Measurements from ENCODE around the gene TMEM181. TPM values are rescaled to one million over a fixed set of nuclear protein-coding genes. Genes with fewer than 3 reads are reported as not detected.

The TMEM181 gene
- polyA plus RNA-seq, 2 of the 4 experiments (the other 2 are of a cell fraction): 11.6 to 21.1 TPM

DNA sequence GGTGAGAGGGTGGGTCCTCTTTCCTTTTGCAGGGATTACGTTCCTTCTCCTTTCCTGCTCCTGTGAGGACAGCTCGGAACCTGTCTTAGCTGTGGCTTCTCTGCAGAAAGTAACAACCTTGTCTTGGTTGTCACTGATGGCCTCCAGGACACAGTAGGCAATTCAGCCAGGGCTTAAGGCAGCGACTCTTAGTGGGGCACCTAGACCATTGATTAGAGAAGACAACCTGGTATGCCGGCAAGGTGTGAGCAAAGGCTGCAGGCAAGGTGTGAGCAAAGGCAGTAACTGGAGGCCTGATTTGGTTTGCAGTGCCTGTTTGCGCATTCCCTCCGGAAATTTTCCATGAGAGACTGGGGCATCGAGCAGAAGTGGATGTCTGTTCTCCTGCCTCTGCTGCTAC, 47.0 kb downstream of the TMEM181 start:
- DNase-seq (ENCODE audit: low read depth in 1 of 2, low spot score in 1 of 2): no peak
- no peak overlapping the region for H3K4me3 ChIP-seq
- ATAC-seq: no peak
- WGBS (ENCODE audit: missing lambda C conversion rate): 98% methylated on average over 5 of the region's 7 CpGs
- CTCF ChIA-PET: interaction anchor here (4.5 to 5.2 kb wide), 2 partner anchors 386 to 393 kb away, joined by 32 to 34 read pairs; no protein-coding TSS in a partner anchor
- H3K27ac ChIP-seq: no peak overlapping the region
- no peak overlapping the region for H3K4me2 ChIP-seq
- no peak for FAIRE-seq
- no peak for TF ChIP-seq POLR2AphosphoS2 (conservative IDR thresholded peaks at IDR 0.05; ENCODE audit: low read length)
- TF ChIP-seq RCOR1 (IDR thresholded peaks at IDR 0.05; ENCODE audit: low read depth, low read length): no peak
- no peak for TF ChIP-seq EP300 (IDR thresholded peaks at IDR 0.05)
- TF ChIP-seq KDM1A (IDR thresholded peaks at IDR 0.05; ENCODE audit: low read depth): no peak
- no peak for TF ChIP-seq MAFK (IDR thresholded peaks at IDR 0.05; ENCODE audit: partially characterized antibody)
- TF ChIP-seq, protein P1, sequence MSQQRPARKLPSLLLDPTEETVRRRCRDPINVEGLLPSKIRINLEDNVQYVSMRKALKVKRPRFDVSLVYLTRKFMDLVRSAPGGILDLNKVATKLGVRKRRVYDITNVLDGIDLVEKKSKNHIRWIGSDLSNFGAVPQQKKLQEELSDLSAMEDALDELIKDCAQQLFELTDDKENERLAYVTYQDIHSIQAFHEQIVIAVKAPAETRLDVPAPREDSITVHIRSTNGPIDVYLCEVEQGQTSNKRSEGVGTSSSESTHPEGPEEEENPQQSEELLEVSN (IDR thresholded peaks at IDR 0.05; ENCODE audit: borderline replicate concordance, low read depth): no peak
- TF ChIP-seq POLR2A (IDR thresholded peaks at IDR 0.05; ENCODE audit: low read length): no peak
- TF ChIP-seq ZC3H11A (IDR thresholded peaks at IDR 0.05): no peak
- TF ChIP-seq GATA3 (IDR thresholded peaks at IDR 0.05; ENCODE audit: borderline replicate concordance): no peak
- TF ChIP-seq, protein P2, sequence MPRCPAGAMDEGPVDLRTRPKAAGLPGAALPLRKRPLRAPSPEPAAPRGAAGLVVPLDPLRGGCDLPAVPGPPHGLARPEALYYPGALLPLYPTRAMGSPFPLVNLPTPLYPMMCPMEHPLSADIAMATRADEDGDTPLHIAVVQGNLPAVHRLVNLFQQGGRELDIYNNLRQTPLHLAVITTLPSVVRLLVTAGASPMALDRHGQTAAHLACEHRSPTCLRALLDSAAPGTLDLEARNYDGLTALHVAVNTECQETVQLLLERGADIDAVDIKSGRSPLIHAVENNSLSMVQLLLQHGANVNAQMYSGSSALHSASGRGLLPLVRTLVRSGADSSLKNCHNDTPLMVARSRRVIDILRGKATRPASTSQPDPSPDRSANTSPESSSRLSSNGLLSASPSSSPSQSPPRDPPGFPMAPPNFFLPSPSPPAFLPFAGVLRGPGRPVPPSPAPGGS (IDR thresholded peaks at IDR 0.05): no peak
- TF ChIP-seq, protein P3, sequence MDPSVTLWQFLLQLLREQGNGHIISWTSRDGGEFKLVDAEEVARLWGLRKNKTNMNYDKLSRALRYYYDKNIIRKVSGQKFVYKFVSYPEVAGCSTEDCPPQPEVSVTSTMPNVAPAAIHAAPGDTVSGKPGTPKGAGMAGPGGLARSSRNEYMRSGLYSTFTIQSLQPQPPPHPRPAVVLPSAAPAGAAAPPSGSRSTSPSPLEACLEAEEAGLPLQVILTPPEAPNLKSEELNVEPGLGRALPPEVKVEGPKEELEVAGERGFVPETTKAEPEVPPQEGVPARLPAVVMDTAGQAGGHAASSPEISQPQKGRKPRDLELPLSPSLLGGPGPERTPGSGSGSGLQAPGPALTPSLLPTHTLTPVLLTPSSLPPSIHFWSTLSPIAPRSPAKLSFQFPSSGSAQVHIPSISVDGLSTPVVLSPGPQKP (IDR thresholded peaks at IDR 0.05; ENCODE audit: low read depth, low read length): no peak
- POLR2A ChIA-PET: no interaction called here
- H3K4me1 ChIP-seq: no peaks in the 10 kb centered on the region
- no peaks in the 10 kb centered on the region for H3K9me3 ChIP-seq

DNA sequence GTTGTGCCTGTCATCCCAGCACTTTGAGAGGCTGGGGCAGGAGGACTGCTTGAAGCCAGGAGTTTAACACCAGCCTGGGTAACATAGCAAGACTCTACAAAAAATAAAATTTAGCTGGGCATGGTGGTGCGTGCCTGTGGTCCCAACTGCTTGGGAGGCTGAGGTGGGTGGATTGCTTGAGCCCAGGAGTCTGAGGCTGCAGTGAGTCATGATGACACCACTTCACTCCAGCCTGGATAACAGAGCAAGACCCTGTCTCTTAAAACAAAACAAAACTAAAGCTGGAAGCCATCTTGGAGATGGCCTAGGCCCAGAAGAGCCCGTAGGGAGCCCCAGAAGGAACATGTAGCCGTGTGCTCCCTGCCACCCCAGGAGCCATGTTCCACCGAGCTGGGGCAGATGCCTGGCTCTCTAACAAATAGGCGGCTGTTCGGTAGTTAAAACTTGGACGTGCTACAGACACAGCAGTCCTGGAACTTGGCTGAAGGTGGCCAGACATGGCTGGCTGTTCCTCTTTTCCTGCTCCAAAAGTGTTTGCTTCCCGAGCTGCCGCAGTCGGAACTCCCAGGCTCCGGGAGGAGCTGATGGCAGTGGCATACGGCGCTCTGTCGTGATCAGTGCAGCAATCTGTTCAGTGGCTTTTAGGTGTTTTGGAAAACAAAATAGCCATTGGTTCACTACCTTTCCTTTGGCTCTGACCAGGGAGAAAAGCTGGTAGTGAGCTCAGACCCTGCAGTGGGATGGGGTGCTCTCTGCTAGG, 47.7 kb downstream of the TMEM181 start:
- no peak for FAIRE-seq

DNA sequence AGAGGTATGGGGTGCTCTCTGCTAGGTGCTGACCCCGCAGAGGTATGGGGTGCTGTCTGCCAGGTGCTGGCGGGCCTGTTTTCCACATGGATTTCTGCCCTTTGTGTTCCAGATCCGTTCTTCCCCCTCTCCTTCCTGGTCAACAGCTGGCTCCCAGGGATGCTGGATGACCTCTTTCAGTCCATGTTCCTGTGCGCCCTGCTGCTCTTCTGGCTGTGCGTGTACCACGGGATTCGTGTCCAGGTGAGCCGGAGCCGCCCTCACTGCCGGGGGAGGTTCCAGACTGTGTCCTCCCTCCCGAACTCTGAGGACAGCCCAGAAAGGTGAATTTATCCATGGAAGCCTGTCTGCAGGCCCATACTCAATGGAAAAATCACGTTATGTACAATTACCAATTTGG, 48.3 kb downstream of the TMEM181 start:
- Histone ChIP-seq H3K4me2 (no peak overlapping the region), H3K27ac (no peak overlapping the region), H3K4me3 (no peak overlapping the region), H3K9me3 (no peaks in the 10 kb centered on the region), H3K4me1 (no peaks in the 10 kb centered on the region)
- POLR2A ChIA-PET: no interaction called here
- CTCF ChIA-PET: interaction anchor here (1.2 to 4.5 kb wide), 2 partner anchors 13 to 394 kb away, joined by 3 to 32 read pairs; no protein-coding TSS in a partner anchor
- DNase-seq (ENCODE audit: low read depth in 1 of 2, low spot score in 1 of 2) (no peak), FAIRE-seq (no peak), ATAC-seq (no peak)
- WGBS (ENCODE audit: missing lambda C conversion rate): 91% methylated on average over 11 of the region's 12 CpGs
- TF ChIP-seq, protein P1 (IDR thresholded peaks at IDR 0.05; ENCODE audit: borderline replicate concordance, low read depth): no peak
- TF ChIP-seq SREBF2 (IDR thresholded peaks at IDR 0.05) (no peak), CEBPB (IDR thresholded peaks at IDR 0.05) (no peak), ESRRA (IDR thresholded peaks at IDR 0.05; ENCODE audit: borderline replicate concordance, low read length) (no peak), CBX8 (IDR thresholded peaks at IDR 0.05) (no peak), RFX5 (IDR thresholded peaks at IDR 0.05) (no peak), ZSCAN20 (CRISPR knock-in tag; IDR thresholded peaks at IDR 0.05) (no peak), RNF2 (IDR thresholded peaks at IDR 0.05; ENCODE audit: borderline replicate concordance, low read depth) (no peak), ZFP36 (IDR thresholded peaks at IDR 0.05; ENCODE audit: borderline replicate concordance, partially characterized antibody) (no peak), NR3C1 (IDR thresholded peaks at IDR 0.05) (no peak), BHLHE40 (IDR thresholded peaks at IDR 0.05; ENCODE audit: low read depth, low read length) (no peak), RARB (CRISPR knock-in tag; IDR thresholded peaks at IDR 0.05) (no peak), HDAC2 (IDR thresholded peaks at IDR 0.05) (no peak)
- TF ChIP-seq, protein P4, sequence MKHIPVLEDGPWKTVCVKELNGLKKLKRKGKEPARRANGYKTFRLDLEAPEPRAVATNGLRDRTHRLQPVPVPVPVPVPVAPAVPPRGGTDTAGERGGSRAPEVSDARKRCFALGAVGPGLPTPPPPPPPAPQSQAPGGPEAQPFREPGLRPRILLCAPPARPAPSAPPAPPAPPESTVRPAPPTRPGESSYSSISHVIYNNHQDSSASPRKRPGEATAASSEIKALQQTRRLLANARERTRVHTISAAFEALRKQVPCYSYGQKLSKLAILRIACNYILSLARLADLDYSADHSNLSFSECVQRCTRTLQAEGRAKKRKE (CRISPR knock-in tag; IDR thresholded peaks at IDR 0.05; ENCODE audit: low read depth): no peak
- TF ChIP-seq, protein P2 (IDR thresholded peaks at IDR 0.05): no peak
- TF ChIP-seq, protein P5, sequence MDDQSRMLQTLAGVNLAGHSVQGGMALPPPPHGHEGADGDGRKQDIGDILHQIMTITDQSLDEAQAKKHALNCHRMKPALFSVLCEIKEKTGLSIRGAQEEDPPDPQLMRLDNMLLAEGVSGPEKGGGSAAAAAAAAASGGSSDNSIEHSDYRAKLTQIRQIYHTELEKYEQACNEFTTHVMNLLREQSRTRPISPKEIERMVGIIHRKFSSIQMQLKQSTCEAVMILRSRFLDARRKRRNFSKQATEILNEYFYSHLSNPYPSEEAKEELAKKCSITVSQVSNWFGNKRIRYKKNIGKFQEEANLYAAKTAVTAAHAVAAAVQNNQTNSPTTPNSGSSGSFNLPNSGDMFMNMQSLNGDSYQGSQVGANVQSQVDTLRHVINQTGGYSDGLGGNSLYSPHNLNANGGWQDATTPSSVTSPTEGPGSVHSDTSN (IDR thresholded peaks at IDR 0.05): no peak

More for the DNA sequence above, 47.7 kb downstream of the TMEM181 start:
- Histone ChIP-seq H3K4me3 (no peak overlapping the region), H3K27ac (no peak overlapping the region), H3K4me1 (no peaks in the 10 kb centered on the region), H3K9me3 (no peaks in the 10 kb centered on the region), H3K4me2 (no peak overlapping the region)
- ChIA-PET CTCF (interaction anchor here (4.5 to 5.2 kb wide), 2 partner anchors 387 to 394 kb away, joined by 32 to 34 read pairs; no protein-coding TSS in a partner anchor), POLR2A (no interaction called here)
- DNase-seq (ENCODE audit: low read depth in 1 of 2, low spot score in 1 of 2) (no peak), ATAC-seq (no peak)
- WGBS (ENCODE audit: missing lambda C conversion rate): 87% methylated on average over 11 of the region's 14 CpGs
- TF ChIP-seq NR3C1 (IDR thresholded peaks at IDR 0.05) (no peak), NFE2L2 (conservative IDR thresholded peaks at IDR 0.05; ENCODE audit: low read length) (no peak)
- TF ChIP-seq, protein P6, sequence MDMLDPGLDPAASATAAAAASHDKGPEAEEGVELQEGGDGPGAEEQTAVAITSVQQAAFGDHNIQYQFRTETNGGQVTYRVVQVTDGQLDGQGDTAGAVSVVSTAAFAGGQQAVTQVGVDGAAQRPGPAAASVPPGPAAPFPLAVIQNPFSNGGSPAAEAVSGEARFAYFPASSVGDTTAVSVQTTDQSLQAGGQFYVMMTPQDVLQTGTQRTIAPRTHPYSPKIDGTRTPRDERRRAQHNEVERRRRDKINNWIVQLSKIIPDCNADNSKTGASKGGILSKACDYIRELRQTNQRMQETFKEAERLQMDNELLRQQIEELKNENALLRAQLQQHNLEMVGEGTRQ (IDR thresholded peaks at IDR 0.05): no peak
